ENCODE data around the gene TNK1. TPM values are rescaled to one million over a fixed set of nuclear protein-coding genes. Genes with fewer than 3 reads are reported as not detected.

TNK1 gene
- total RNA-seq, 1 donor from 2014 or later, result 1.7 TPM

- TF ChIP-seq, protein P1, sequence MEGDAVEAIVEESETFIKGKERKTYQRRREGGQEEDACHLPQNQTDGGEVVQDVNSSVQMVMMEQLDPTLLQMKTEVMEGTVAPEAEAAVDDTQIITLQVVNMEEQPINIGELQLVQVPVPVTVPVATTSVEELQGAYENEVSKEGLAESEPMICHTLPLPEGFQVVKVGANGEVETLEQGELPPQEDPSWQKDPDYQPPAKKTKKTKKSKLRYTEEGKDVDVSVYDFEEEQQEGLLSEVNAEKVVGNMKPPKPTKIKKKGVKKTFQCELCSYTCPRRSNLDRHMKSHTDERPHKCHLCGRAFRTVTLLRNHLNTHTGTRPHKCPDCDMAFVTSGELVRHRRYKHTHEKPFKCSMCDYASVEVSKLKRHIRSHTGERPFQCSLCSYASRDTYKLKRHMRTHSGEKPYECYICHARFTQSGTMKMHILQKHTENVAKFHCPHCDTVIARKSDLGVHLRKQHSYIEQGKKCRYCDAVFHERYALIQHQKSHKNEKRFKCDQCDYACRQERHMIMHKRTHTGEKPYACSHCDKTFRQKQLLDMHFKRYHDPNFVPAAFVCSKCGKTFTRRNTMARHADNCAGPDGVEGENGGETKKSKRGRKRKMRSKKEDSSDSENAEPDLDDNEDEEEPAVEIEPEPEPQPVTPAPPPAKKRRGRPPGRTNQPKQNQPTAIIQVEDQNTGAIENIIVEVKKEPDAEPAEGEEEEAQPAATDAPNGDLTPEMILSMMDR (IDR thresholded peaks at IDR 0.05; ENCODE audit: unreplicated experiment), result no peak
- H3K27me3 Mint-ChIP-seq (ENCODE audit: unreplicated experiment), result peaks cover 2% of the 10 kb centered on the region
- H3K4me1 Mint-ChIP-seq (ENCODE audit: unreplicated experiment), result no peaks in the 10 kb centered on the region
- no peak overlapping the region for H3K27ac Mint-ChIP-seq (ENCODE audit: unreplicated experiment)
- H3K36me3 Mint-ChIP-seq (ENCODE audit: low read depth, unreplicated experiment), result peaks cover 1% of the 10 kb centered on the region
- no peaks in the 10 kb centered on the region for H3K9me3 Mint-ChIP-seq (ENCODE audit: unreplicated experiment)
- DNase-seq (ENCODE audit: low spot score), result no peak
- H3K4me3 Mint-ChIP-seq (ENCODE audit: unreplicated experiment), result no peak overlapping the region
Measured at GRCh38 chr17:7374353-7374752, 6.5 kb upstream of the TNK1 start.

GRCh38 chr17:7379134-7379533 is 1.8 kb upstream of the TNK1 start:
- no peaks in the 10 kb centered on the region for H3K9me3 Mint-ChIP-seq (ENCODE audit: unreplicated experiment)
- H3K36me3 Mint-ChIP-seq (ENCODE audit: low read depth, unreplicated experiment), result peaks cover 7% of the 10 kb centered on the region
- peak overlapping the region; percentile 39 for H3K4me3 Mint-ChIP-seq (ENCODE audit: unreplicated experiment)
- DNase-seq (ENCODE audit: low spot score), result no peak
- H3K27ac Mint-ChIP-seq (ENCODE audit: unreplicated experiment), result no peak overlapping the region
- TF ChIP-seq, protein P1 (IDR thresholded peaks at IDR 0.05; ENCODE audit: unreplicated experiment), result no peak
- peaks cover 20% of the 10 kb centered on the region for H3K27me3 Mint-ChIP-seq (ENCODE audit: unreplicated experiment)
- peaks cover 10% of the 10 kb centered on the region for H3K4me1 Mint-ChIP-seq (ENCODE audit: unreplicated experiment)

- Mint-ChIP-seq H3K36me3 (ENCODE audit: low read depth, unreplicated experiment) (peaks cover 7% of the 10 kb centered on the region), H3K4me3 (ENCODE audit: unreplicated experiment) (peak overlapping the region; percentile 86), H3K9me3 (ENCODE audit: unreplicated experiment) (no peaks in the 10 kb centered on the region), H3K27me3 (ENCODE audit: unreplicated experiment) (peaks cover 23% of the 10 kb centered on the region), H3K27ac (ENCODE audit: unreplicated experiment) (peak overlapping the region; percentile 73), H3K4me1 (ENCODE audit: unreplicated experiment) (peaks cover 14% of the 10 kb centered on the region)
- TF ChIP-seq, protein P1 (IDR thresholded peaks at IDR 0.05; ENCODE audit: unreplicated experiment), result no peak
- no peak for DNase-seq (ENCODE audit: low spot score)
Measured at GRCh38 chr17:7380321-7380720, 568 bp upstream of the TNK1 start.

- Mint-ChIP-seq H3K36me3 (ENCODE audit: low read depth, unreplicated experiment) (peaks cover 10% of the 10 kb centered on the region), H3K4me1 (ENCODE audit: unreplicated experiment) (peaks cover 14% of the 10 kb centered on the region), H3K9me3 (ENCODE audit: unreplicated experiment) (no peaks in the 10 kb centered on the region), H3K27me3 (ENCODE audit: unreplicated experiment) (peaks cover 28% of the 10 kb centered on the region), H3K27ac (ENCODE audit: unreplicated experiment) (no peak overlapping the region), H3K4me3 (ENCODE audit: unreplicated experiment) (no peak overlapping the region)
- TF ChIP-seq, protein P1 (IDR thresholded peaks at IDR 0.05; ENCODE audit: unreplicated experiment), result no peak
- no peak for DNase-seq (ENCODE audit: low spot score)
Measured at GRCh38 chr17:7382901-7383300, 2.0 kb downstream of the TNK1 start.

DNA sequence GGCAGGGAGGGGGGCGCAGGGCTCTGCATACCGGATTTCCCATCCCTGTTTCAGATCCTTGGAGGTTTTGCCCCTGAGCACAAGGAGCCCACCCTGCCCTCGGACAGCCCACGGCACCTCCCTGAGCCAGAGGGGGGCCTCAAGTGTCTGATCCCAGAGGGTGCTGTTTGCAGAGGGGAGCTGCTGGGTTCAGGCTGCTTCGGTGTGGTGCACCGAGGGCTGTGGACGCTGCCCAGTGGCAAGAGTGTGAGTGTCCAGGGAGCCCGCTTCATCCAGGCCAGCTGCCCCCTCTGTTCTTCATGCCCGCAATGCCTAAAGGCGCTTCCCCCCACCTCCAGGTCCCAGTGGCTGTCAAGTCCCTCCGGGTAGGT is 2.5 kb downstream of the TNK1 start:
- peaks cover 28% of the 10 kb centered on the region for H3K27me3 Mint-ChIP-seq (ENCODE audit: unreplicated experiment)
- no peak overlapping the region for H3K27ac Mint-ChIP-seq (ENCODE audit: unreplicated experiment)
- H3K36me3 Mint-ChIP-seq (ENCODE audit: low read depth, unreplicated experiment), result peaks cover 10% of the 10 kb centered on the region
- H3K9me3 Mint-ChIP-seq (ENCODE audit: unreplicated experiment), result no peaks in the 10 kb centered on the region
- no peak overlapping the region for H3K4me3 Mint-ChIP-seq (ENCODE audit: unreplicated experiment)
- H3K4me1 Mint-ChIP-seq (ENCODE audit: unreplicated experiment), result peaks cover 14% of the 10 kb centered on the region
- TF ChIP-seq, protein P1 (IDR thresholded peaks at IDR 0.05; ENCODE audit: unreplicated experiment), result no peak
- no peak for DNase-seq (ENCODE audit: low spot score)
